NK-92 treated with Interleukin-12 subunit alpha and Interleukin-12 subunit beta, amount 100 ng/mL, for 24 hours (cell line): ENCODE results near the gene FNIP2.
"Not testable (repeated sequence)": the region's sequence is repeated elsewhere in the genome, so short reads cannot be mapped to it uniquely, and the experiment has no call there.

Experiments used
- DNase-seq: peaks from one replicate; lab custom pipeline; 2025; lab: John Stamatoyannopoulos, UW

The FNIP2 gene

GRCh38 chr4:158870626-158871334, 102.0 kb downstream of the FNIP2 start:
- no peak for DNase-seq

DNA sequence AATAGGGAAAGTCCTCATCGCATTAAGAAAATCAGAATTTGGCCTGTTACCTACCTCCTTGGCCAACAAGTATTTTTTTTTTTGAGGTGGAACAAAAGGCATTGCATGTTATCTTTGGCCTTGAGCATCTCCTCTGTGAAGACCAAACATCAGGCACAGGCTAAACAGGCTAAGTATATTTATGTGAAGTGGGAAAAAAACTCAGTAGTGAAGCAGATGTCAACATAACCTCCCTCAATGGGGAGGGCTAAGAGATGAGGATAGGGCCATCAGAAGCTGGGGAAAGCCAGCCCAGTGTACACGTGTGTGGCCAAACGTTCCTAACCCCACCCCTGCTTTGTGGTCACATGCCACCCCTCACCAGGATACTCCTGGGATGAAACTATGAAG, 102.5 kb downstream of the FNIP2 start:
- DNase-seq, result no peak

DNA sequence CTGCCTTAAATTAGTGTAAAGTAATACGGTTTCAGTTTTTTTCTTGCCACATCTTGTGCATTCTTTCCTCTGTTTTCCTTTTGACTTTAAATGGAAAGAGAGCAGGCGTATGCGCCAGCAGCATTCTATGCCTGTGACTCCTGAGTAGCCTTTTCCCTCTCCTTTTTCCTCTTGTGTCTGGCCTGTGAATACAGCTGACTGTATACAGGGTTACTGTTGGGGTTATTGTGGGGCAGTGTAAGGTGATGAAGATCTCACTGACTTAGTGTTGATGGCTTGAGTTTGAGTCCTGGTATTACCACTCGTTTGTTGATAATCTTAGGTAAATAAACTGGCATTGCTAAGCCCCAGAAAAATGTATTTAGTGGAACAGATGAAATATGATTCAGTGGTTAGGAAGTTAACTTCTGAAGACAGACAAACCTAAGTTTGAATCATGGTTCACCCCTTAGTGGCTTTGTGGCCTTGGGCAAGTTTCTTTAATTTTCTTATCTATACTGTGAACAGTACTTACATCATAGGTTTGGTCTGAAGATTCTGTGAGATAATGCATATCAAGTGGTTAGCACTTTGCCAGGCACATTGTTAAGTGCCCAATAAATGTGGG, 105.1 kb downstream of the FNIP2 start:
- DNase-seq, result no peak

DNA sequence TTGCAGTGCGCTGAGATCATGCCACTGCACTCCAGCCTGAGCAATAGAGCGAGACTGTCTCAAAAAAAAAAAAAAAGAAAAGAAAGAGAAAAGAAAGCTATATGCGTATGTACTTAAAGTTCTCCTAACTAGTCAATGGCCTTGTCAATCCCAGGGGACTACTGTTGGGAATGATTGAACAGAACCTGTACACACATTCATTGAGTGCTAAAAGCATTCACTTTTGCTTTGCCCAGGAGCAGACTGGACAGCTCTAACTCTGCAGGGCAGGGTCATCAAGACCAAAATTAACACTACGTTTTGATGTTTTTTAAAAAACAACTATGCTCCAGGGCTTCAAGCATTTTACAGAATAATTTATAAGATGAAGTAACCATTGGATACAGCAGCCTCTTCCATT, 106.2 kb downstream of the FNIP2 start:
- no peak for DNase-seq

GRCh38 chr4:158875455-158875854, 106.6 kb downstream of the FNIP2 start:
- no peak for DNase-seq

GRCh38 chr4:158877069-158877468, 108.2 kb downstream of the FNIP2 start:
- DNase-seq, result no peak

GRCh38 chr4:158882142-158882541, 113.3 kb downstream of the FNIP2 start:
- DNase-seq, result not testable (repeated sequence)

GRCh38 chr4:158884280-158884679, 115.5 kb downstream of the FNIP2 start:
- DNase-seq, result no peak

DNA sequence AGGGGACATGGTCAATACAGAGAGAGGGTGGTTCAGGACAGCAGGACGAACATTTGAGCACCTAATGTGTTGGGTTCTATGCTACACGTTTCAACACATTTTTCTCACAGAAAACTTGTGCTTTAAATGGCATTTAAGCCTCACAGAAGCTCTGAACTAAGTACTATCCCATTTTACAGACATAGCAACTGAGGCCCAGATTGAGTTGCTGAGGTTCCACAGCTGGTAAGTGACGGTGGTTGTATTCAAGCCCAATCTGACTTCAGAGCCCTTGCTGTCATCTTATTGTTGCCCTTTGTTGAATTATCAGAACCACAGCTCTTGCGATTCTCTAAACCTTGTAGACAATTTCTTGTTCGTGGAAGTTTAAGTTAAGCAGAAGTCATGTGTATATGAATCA, 116.7 kb downstream of the FNIP2 start:
- DNase-seq, result no peak

- DNase-seq, result no peak
These were observed 121.5 kb downstream of the FNIP2 start for GRCh38 chr4:158890294-158890693.

- no peak for DNase-seq
These were observed 122.4 kb downstream of the FNIP2 start for GRCh38 chr4:158891256-158891655.

DNA sequence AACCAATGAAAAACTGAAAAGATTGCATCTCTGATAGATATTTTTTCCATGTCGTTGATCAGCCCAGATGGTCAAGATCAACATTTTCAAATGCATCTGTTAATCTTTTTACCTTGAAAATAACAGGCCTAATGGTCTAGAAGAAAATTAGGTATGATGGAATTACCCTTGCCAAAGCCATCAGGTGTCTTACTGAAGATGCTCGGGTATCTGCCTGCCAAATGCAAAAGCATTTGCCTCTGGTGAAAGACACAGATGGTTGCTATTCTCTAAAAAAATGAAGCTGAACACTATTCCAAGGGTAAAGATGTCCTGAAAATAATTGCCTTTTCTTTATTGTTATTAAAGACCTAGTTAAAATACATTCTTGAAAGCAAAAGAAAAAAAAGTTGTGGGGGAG, 126.0 kb downstream of the FNIP2 start:
- no peak for DNase-seq

DNA sequence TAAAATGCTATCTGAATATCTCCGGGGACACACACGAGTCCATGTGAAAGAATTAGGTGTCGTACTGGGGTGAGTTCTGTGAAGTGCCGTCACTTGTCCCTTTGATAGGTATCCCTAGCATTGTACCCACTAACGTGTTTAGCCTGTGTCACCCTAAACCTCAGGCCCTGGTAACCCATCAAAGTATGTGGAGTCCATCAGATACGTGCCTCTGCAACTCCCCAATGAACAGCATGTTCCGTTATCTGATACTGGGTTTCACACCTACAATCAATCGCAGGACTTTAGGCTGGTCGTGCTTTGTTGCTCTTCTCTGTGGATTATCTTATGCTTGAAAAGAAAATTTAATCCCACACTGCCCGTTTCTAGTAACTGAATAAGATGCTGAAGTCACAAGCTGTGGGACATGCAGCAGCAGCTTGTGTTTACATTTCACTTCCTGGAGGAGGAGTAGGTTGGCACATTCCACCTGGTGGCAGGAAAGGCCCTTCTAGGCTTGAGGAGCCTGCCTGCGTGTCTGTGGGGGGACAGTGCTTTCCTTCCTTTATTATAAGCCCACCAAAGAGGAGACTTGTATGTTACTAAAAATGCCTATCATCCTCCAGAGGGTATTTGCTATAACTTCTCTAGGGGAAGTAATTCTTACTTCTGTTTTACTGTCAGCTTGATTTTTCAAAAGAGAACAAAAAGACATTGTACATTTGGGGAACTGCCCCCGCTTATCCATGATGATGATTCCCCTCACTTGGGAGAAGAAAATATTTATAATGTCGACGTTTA, 127.2 kb downstream of the FNIP2 start:
- DNase-seq, result no peak

- DNase-seq, result not testable (repeated sequence)
These were observed 127.9 kb downstream of the FNIP2 start for GRCh38 chr4:158896577-158897238.

- not testable (repeated sequence) for DNase-seq
These were observed 131.6 kb downstream of the FNIP2 start for GRCh38 chr4:158900408-158900807.

DNA sequence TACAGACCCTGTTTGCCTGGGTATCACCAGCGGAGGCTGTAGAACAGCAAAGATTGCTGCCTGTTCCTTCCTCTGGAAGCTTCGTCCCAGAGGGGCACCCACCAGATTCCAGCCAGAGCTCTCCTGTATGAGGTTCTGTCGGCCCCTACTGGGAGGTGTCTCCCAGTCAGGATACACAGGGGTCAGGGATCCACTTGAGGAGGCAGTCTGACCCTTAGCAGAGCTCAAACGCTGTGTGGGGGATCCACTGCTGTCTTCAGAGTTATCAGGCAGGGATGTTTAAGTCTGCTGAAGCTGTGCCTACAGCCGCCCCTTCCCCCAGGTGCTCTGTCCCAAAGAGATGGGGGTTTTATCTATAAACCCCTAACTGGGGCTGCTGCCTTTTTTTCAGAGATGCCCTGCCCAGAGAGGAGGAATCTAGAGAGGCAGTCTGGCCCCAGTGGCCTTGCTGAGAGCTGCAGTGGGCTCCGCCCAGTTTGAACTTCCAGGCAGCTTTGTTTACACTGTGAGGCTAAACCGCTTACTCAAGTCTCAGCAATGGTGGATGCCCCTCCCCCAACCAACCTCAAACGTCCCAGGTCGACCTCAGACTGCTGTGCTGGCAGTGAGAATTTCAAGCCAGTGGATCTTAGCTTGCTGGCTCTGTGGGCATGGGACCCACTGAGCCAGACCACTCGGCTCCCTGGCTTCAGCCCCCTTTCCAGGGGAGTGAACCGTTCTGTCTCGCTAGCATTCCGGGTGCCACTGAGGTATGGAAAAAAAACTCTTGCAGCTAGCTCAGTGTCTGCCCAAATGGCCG, 133.7 kb downstream of the FNIP2 start:
- DNase-seq, result not testable (repeated sequence)

DNA sequence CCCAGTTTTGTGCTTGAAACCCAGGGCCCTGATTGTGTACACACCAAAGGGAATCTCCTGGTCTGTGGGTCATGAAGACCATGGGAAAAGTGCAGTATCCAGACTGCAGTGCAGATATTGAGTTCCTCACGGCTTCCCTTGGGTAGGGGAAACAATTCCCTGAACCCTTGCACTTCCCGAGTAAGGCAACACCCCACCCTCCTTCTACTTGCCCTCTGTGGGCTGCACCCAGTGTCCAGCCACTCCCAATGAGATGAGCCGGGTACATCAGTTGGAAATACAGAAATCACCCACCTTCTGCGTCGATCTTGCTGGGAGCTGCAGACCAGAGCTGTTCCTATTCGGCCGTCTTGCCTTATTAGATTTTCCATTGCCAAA, 134.2 kb downstream of the FNIP2 start:
- no peak for DNase-seq

- no peak for DNase-seq
These were observed 134.7 kb downstream of the FNIP2 start for GRCh38 chr4:158903472-158904043.

DNA sequence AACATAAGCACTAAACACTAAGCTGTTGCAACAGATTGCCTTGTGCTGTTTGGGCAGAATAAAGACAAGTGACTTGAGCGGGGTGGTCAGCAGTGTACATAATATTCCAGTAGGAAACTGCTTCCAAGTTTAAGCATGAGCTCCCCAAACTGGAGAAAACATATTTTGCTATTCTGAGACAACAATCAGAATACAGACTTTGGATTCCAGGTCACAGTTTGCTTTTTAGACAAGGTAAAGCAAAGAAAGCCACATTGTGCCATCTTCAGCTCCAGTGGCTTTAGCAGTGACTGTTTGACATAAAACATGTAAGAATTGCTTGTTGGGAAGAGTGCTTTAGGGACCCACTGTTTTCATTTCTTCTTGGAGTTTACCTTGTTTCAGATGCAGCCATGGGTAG, 136.0 kb downstream of the FNIP2 start:
- DNase-seq, result no peak

DNA sequence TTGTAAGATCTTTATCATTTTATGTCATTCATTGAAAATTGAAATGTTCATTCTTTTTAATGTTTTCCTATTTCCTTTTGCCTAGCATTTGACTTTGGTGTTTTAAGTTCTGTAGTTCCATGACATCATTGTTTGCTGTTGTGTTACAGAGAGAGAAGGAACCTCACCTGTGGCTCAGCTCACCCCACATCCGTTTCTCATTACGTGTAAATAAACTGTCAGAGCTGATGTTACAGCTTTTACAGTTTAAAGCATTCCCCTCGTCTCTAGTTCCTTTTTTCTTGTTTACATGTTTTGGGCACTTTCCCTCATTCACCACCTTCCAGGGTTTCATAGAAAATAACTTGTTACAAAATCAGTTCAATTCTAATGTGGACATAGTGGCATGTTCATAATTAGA, 137.2 kb downstream of the FNIP2 start:
- DNase-seq, result no peak

GRCh38 chr4:158912390-158912789, 143.6 kb downstream of the FNIP2 start:
- DNase-seq, result no peak
